ENCODE results near the gene RASA2. TPM values are rescaled to one million over a fixed set of nuclear protein-coding genes. Genes with fewer than 3 reads are reported as not detected.
"Not testable (repeated sequence)": the region's sequence is repeated elsewhere in the genome, so short reads cannot be mapped to it uniquely, and the experiment has no call there.

Gene RASA2
- total and polyA plus RNA-seq, 2 of the 8 experiments (the other 6 are each of a cell fraction or from before 2014, with no cell fraction given) = 3.5 to 15.9 TPM

GRCh38 chr3:141478840-141479239 lies 8.0 kb upstream of the RASA2 start:
- H3K18ac ChIP-seq (ENCODE audit: extremely low read depth, low read length); FAIRE-seq; H2BK20ac ChIP-seq (ENCODE audit: low read length); H3K4me2 ChIP-seq (ENCODE audit: insufficient read depth in 1 of 2, low read depth in 2 of 2, low read length in 2 of 2); H3K27me3 ChIP-seq (replicated peaks in 1 of 4; ENCODE audit: control insufficient read depth in 3 of 4, extremely low read depth in 1 of 4, insufficient read depth in 3 of 4, low read length in 3 of 4); H3K14ac ChIP-seq (ENCODE audit: insufficient read length); H3K4ac ChIP-seq (replicated peaks; ENCODE audit: insufficient read length, low read depth, low read length); H2AFZ ChIP-seq (ENCODE audit: low read length); POLR2A ChIA-PET (ENCODE audit: partially characterized antibody); H3K4me1 ChIP-seq (replicated peaks in 1 of 4; ENCODE audit: control insufficient read depth in 3 of 4, insufficient read depth in 4 of 4, low read length in 3 of 4); H2BK5ac ChIP-seq (ENCODE audit: low read depth, low read length); H3K27ac ChIP-seq (ENCODE audit: low read depth, low read length); H3K4me3 ChIP-seq (ENCODE audit: extremely low read depth in 1 of 4, insufficient read depth in 2 of 4, low read depth in 3 of 4, low read length in 4 of 4); H3K56ac ChIP-seq (replicated peaks; ENCODE audit: insufficient read length, low read depth, low read length); H2BK12ac ChIP-seq (ENCODE audit: low read depth, low read length); H3K9me3 ChIP-seq (ENCODE audit: insufficient read depth in 2 of 2, low read depth in 1 of 2, low read length in 1 of 2); H3K79me2 ChIP-seq (ENCODE audit: control insufficient read depth in 1 of 2, insufficient read depth in 2 of 2, low read length in 2 of 2); H4K5ac ChIP-seq (ENCODE audit: insufficient read length, low read depth, low read length); H3K23me2 ChIP-seq (ENCODE audit: low read depth, low read length); H2BK120ac ChIP-seq (replicated peaks; ENCODE audit: low read depth, low read length); H3K36me3 ChIP-seq (ENCODE audit: control insufficient read depth in 2 of 4, insufficient read depth in 4 of 4, low read length in 3 of 4); H3K23ac ChIP-seq (ENCODE audit: insufficient read length); H3K9ac ChIP-seq (replicated peaks in 1 of 4; ENCODE audit: extremely low read depth in 1 of 4, low read depth in 3 of 4, low read length in 3 of 4); H4K20me1 ChIP-seq (replicated peaks in 1 of 2; ENCODE audit: control insufficient read depth in 1 of 2, insufficient read depth in 2 of 2, low read length in 2 of 2); H4K8ac ChIP-seq (ENCODE audit: extremely low read depth, insufficient read depth, low read length); H4K91ac ChIP-seq (replicated peaks; ENCODE audit: insufficient read length, low read length); H2BK15ac ChIP-seq (ENCODE audit: low read length); H3K79me1 ChIP-seq (ENCODE audit: low read depth, low read length); DNase-seq (ENCODE audit: low read depth in 1 of 2, low spot score in 2 of 2); H2AK5ac ChIP-seq (ENCODE audit: low read depth, low read length): not testable (repeated sequence)
- 89% methylated on average over 1 of the region's 1 CpG; no CpG with 5 or more reads in 1 of the 2 experiments for WGBS, 2 experiments (ENCODE audit: extremely low coverage in 1 of 2, insufficient coverage in 1 of 2, insufficient read length in 1 of 2, insufficient replicate concordance in 2 of 2, low coverage in 1 of 2, low lambda C conversion rate in 2 of 2, missing lambda C conversion rate in 1 of 2)
- CTCF ChIA-PET (ENCODE audit: partially characterized antibody) = interaction anchor here (1.2 to 3.0 kb wide), 5 partner anchors 10 to 174 kb away, joined by 3 to 15 read pairs (median 4); no protein-coding TSS in a partner anchor

All from H1 (cell line).